K562 (cell line): ENCODE data around the gene ZNF438. TPM values are rescaled to one million over a fixed set of nuclear protein-coding genes. Genes with fewer than 3 reads are reported as not detected.

Source experiments
- CBX2 ChIP-seq: fragments of 200-600 bp; sonication (generic); IDR thresholded peaks from one replicate; pipeline ENCODE4 v1.6.1; 2012; ENCODE audit warnings: mild to moderate bottlenecking, low read length, inconsistent platforms; ENCODE audit not compliant: insufficient read depth, poor library complexity, severe bottlenecking
- DPF2 ChIP-seq: fragments of 450-650 bp; IDR thresholded peaks from 2 replicates; pipeline ENCODE4 v1.6.1; 2016
- MCM3 ChIP-seq: fragments of 450-650 bp; IDR thresholded peaks from 2 replicates; pipeline ENCODE4 v1.6.1; 2016
- NCOA4 ChIP-seq: fragments of 450-650 bp; IDR thresholded peaks from 2 replicates; pipeline ENCODE4 v1.6.1; 2018; ENCODE audit warnings: mild to moderate bottlenecking; ENCODE audit not compliant: partially characterized antibody
- PREB ChIP-seq: sonication (generic); formaldehyde crosslinking; IDR thresholded peaks from 2 replicates; pipeline ENCODE4 v1.8.1; 2023; ENCODE audit warnings: mild to moderate bottlenecking, missing genetic modification reagents
- PYGO2 ChIP-seq: fragments of 450-650 bp; IDR thresholded peaks from 2 replicates; pipeline ENCODE4 v1.6.1; 2016; ENCODE audit warnings: mild to moderate bottlenecking, missing genetic modification characterization, moderate library complexity, missing compliant biosample characterization
- RFX7 ChIP-seq: fragments of 250-450 bp; sonication (Bioruptor Pico); IDR thresholded peaks from 2 replicates; pipeline ENCODE4 v1.5.1; 2021; ENCODE audit warnings: mild to moderate bottlenecking
- RHOXF2B ChIP-seq: fragments of 250-450 bp; sonication (Bioruptor Pico); conservative IDR thresholded peaks from 2 replicates; pipeline ENCODE4 v1.5.1; 2021
- STAT5A ChIP-seq: IDR thresholded peaks from 2 replicates; pipeline ENCODE4 v1.6.1; 2012; ENCODE audit warnings: low read length, inconsistent platforms, borderline replicate concordance
- TEAD4 ChIP-seq, 2 experiments: sonication (generic) in 1 of 2; formaldehyde crosslinking in 1 of 2; IDR thresholded peaks; 2 replicates each; pipeline versions ENCODE4 v1.6.1 to v1.8.0; 2012 to 2022; ENCODE audit warnings: borderline replicate concordance in 1 of 2, inconsistent platforms in 1 of 2, low read length in 1 of 2, mild to moderate bottlenecking in 1 of 2, missing genetic modification reagents in 1 of 2
- XRCC4 ChIP-seq: IDR thresholded peaks from one replicate; pipeline ENCODE4 v1.6.1; 2011; ENCODE audit not compliant: insufficient read depth, insufficient read length; ENCODE audit errors: extremely low read depth
- ZBTB49 ChIP-seq: sonication (generic); formaldehyde crosslinking; IDR thresholded peaks from 2 replicates; pipeline ENCODE4 v1.8.0; 2022; ENCODE audit warnings: missing genetic modification reagents, mild to moderate bottlenecking, borderline replicate concordance
- ZNF75A ChIP-seq: fragments of 450-650 bp; formaldehyde crosslinking; IDR thresholded peaks from 2 replicates; pipeline ENCODE4 v1.4.0; 2020; ENCODE audit warnings: mild to moderate bottlenecking
- polyA plus RNA-seq, 8 experiments: library from polyadenylated mRNA; depleted of rRNA in 4 of 8; stranded (reverse) in 5 of 8; unstranded in 3 of 8; fragments of >200 nt; fragmentation: Nextera tagmentation in 2 of 8; fragmentation: Illumina TruSeq in 1 of 8; extraction: Ambion mirVana in 2 of 8; extraction: Trizol in 1 of 8; gene quantifications; 2 replicates each; pipeline versions ENCODE4 v1.2.1 to v1.2.3, GENCODE V29; 2011 to 2014; ENCODE audit warnings: inconsistent platforms in 1 of 8, missing spikeins in 1 of 8
- total RNA-seq, 7 experiments: library from RNA; depleted of rRNA in 6 of 7; stranded (reverse); fragments of >200 nt in 6 of 7; fragmentation: Illumina TruSeq in 2 of 7; extraction: Trizol in 2 of 7; gene quantifications; 2 replicates each; pipeline versions ENCODE4 v1.2.1 to v1.2.3, GENCODE V29; 2011 to 2021; ENCODE audit warnings: low replicate concordance in 1 of 7
- TF ChIP-seq, protein P1 (sequence below): sonication (generic); formaldehyde crosslinking; IDR thresholded peaks from 2 replicates; pipeline ENCODE4 v1.8.0; 2023; ENCODE audit warnings: missing genetic modification reagents, mild to moderate bottlenecking, borderline replicate concordance
- TF ChIP-seq, protein P2 (sequence below): fragments of 250-450 bp; sonication (Bioruptor Pico); IDR thresholded peaks from 2 replicates; pipeline ENCODE4 v1.4.0; 2020; ENCODE audit warnings: mild to moderate bottlenecking, moderate library complexity

Gene ZNF438
- total and polyA plus RNA-seq, 9 of the 15 experiments (the other 6 are each of a cell fraction or from before 2014, with no cell fraction given) = 0.45 to 1.5 (median 0.91) TPM

DNA sequence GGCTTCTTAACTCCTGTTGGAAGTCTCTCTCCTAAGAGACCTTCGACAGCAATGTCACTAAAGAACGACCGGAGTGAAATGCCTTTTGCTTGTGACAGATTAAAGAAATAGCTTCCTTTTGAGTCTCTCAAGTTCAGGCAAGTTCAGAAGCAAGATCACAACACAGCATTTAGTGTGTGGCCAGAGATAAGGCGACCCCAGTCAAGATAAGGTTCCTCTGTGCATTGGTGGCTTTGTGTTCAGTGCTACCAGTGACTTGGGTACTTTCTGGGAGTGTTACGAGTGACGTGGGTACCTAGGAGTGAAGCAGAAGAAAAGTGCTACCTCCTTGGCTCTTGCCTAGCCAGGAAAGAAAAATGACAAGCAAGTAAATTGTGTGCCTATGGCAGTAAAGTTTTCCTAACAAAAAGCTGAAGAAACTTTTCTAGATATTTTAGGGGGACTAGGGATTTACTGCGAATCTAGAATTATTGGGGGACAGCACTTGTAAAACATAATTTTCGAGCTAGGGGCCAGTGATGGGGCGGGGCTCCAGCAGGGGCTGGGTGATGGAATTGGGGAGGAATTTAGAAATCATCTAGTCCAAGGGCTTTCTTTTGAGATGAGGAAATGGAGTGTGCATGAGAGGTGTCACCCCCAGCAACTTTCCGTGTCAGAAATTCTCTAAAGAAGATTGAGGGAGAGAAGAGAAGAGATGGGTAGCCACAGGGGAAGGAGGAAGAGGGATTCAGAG, 210.2 kb downstream of the ZNF438 start (continued):
- TF ChIP-seq ZBTB49 (CRISPR knock-in tag) = no peak
- no peak for TF ChIP-seq RHOXF2B (CRISPR knock-in tag)
- peak; percentile 89 for TF ChIP-seq DPF2
- 0 out of 2 replicates have a peak, but pooled peaks have one; percentile 24 for TF ChIP-seq PYGO2
- TF ChIP-seq XRCC4 = no peak
- TF ChIP-seq NCOA4 = no peak
- TF ChIP-seq ZNF75A = no peak
- TF ChIP-seq, protein P1, sequence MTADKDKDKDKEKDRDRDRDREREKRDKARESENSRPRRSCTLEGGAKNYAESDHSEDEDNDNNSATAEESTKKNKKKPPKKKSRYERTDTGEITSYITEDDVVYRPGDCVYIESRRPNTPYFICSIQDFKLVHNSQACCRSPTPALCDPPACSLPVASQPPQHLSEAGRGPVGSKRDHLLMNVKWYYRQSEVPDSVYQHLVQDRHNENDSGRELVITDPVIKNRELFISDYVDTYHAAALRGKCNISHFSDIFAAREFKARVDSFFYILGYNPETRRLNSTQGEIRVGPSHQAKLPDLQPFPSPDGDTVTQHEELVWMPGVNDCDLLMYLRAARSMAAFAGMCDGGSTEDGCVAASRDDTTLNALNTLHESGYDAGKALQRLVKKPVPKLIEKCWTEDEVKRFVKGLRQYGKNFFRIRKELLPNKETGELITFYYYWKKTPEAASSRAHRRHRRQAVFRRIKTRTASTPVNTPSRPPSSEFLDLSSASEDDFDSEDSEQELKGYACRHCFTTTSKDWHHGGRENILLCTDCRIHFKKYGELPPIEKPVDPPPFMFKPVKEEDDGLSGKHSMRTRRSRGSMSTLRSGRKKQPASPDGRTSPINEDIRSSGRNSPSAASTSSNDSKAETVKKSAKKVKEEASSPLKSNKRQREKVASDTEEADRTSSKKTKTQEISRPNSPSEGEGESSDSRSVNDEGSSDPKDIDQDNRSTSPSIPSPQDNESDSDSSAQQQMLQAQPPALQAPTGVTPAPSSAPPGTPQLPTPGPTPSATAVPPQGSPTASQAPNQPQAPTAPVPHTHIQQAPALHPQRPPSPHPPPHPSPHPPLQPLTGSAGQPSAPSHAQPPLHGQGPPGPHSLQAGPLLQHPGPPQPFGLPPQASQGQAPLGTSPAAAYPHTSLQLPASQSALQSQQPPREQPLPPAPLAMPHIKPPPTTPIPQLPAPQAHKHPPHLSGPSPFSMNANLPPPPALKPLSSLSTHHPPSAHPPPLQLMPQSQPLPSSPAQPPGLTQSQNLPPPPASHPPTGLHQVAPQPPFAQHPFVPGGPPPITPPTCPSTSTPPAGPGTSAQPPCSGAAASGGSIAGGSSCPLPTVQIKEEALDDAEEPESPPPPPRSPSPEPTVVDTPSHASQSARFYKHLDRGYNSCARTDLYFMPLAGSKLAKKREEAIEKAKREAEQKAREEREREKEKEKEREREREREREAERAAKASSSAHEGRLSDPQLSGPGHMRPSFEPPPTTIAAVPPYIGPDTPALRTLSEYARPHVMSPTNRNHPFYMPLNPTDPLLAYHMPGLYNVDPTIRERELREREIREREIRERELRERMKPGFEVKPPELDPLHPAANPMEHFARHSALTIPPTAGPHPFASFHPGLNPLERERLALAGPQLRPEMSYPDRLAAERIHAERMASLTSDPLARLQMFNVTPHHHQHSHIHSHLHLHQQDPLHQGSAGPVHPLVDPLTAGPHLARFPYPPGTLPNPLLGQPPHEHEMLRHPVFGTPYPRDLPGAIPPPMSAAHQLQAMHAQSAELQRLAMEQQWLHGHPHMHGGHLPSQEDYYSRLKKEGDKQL (CRISPR knock-in tag) = no peak
- TF ChIP-seq MCM3 = no peak
- no peak for TF ChIP-seq PREB (CRISPR knock-in tag)
- no peak for TF ChIP-seq CBX2
- TF ChIP-seq RFX7 (CRISPR knock-in tag) = no peak
- TF ChIP-seq TEAD4 (IDR thresholded peaks at IDR 0.05; ENCODE audit: low read length) = peak; percentile 83
- no peak for TF ChIP-seq TEAD4 (CRISPR knock-in tag; IDR thresholded peaks at IDR 0.05; ENCODE audit: borderline replicate concordance)
- TF ChIP-seq, protein P2, sequence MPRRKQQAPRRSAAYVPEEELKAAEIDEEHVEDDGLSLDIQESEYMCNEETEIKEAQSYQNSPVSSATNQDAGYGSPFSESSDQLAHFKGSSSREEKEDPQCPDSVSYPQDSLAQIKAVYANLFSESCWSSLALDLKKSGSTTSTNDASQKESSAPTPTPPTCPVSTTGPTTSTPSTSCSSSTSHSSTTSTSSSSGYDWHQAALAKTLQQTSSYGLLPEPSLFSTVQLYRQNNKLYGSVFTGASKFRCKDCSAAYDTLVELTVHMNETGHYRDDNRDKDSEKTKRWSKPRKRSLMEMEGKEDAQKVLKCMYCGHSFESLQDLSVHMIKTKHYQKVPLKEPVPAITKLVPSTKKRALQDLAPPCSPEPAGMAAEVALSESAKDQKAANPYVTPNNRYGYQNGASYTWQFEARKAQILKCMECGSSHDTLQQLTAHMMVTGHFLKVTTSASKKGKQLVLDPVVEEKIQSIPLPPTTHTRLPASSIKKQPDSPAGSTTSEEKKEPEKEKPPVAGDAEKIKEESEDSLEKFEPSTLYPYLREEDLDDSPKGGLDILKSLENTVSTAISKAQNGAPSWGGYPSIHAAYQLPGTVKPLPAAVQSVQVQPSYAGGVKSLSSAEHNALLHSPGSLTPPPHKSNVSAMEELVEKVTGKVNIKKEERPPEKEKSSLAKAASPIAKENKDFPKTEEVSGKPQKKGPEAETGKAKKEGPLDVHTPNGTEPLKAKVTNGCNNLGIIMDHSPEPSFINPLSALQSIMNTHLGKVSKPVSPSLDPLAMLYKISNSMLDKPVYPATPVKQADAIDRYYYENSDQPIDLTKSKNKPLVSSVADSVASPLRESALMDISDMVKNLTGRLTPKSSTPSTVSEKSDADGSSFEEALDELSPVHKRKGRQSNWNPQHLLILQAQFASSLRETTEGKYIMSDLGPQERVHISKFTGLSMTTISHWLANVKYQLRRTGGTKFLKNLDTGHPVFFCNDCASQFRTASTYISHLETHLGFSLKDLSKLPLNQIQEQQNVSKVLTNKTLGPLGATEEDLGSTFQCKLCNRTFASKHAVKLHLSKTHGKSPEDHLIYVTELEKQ (CRISPR knock-in tag) = no peak
- TF ChIP-seq STAT5A = peak; percentile 25; the same call in 1 of the 2 replicates
